ENCODE results near the gene ZPBP2. TPM values are rescaled to one million over a fixed set of nuclear protein-coding genes. Genes with fewer than 3 reads are reported as not detected.

The ZPBP2 gene
- total RNA-seq, 1 experiment from 2014 or later = not detected

- no peak for ATAC-seq
- H3K4me3 Mint-ChIP-seq = no peak overlapping the region
- no peak overlapping the region for H3K27ac Mint-ChIP-seq
- TF ChIP-seq CTCF (IDR thresholded peaks at IDR 0.05) (no peak), RORB (CRISPR knock-in tag; IDR thresholded peaks at IDR 0.05) (no peak), PRDM15 (CRISPR knock-in tag; IDR thresholded peaks at IDR 0.05) (no peak), E2F1 (CRISPR knock-in tag; IDR thresholded peaks at IDR 0.05) (no peak), FOXP1 (CRISPR knock-in tag; IDR thresholded peaks at IDR 0.05; ENCODE audit: borderline replicate concordance) (no peak), ATF2 (CRISPR knock-in tag; IDR thresholded peaks at IDR 0.05; ENCODE audit: borderline replicate concordance, low read depth) (no peak), JAZF1 (CRISPR knock-in tag; IDR thresholded peaks at IDR 0.05) (no peak), SMAD3 (CRISPR knock-in tag; IDR thresholded peaks at IDR 0.05; ENCODE audit: borderline replicate concordance) (no peak), RELA (CRISPR knock-in tag; IDR thresholded peaks at IDR 0.05; ENCODE audit: borderline replicate concordance) (no peak), CDX4 (CRISPR knock-in tag; IDR thresholded peaks at IDR 0.05; ENCODE audit: borderline replicate concordance) (no peak), GABPB1 (CRISPR knock-in tag; IDR thresholded peaks at IDR 0.05) (no peak), ZNF512 (CRISPR knock-in tag; IDR thresholded peaks at IDR 0.05; ENCODE audit: borderline replicate concordance) (no peak), ZNF671 (CRISPR knock-in tag; IDR thresholded peaks at IDR 0.05) (no peak), FOXP4 (CRISPR knock-in tag; IDR thresholded peaks at IDR 0.05) (no peak), HMGA2 (CRISPR knock-in tag; IDR thresholded peaks at IDR 0.05) (no peak), AFF4 (CRISPR knock-in tag; IDR thresholded peaks at IDR 0.05; ENCODE audit: borderline replicate concordance) (no peak), MYBL2 (CRISPR knock-in tag; IDR thresholded peaks at IDR 0.05) (no peak), IRF2 (CRISPR knock-in tag; IDR thresholded peaks at IDR 0.05; ENCODE audit: borderline replicate concordance, low read depth) (no peak)
- DNase-seq (ENCODE audit: low spot score) = no peak
- ChIA-PET CTCF (no interaction called here), POLR2A (interaction anchor here (0.6 kb wide), 1 partner anchor 678 kb away, joined by 3 read pairs; no protein-coding TSS in a partner anchor)
- H3K9me3 Mint-ChIP-seq = peaks cover 44% of the 10 kb centered on the region
- peaks cover 26% of the 10 kb centered on the region for H3K36me3 Mint-ChIP-seq
- no peaks in the 10 kb centered on the region for H3K4me1 Mint-ChIP-seq
- peaks cover 24% of the 10 kb centered on the region for H3K27me3 Mint-ChIP-seq (ENCODE audit: low read depth)
Observed at GRCh38 chr17:39826334-39826733, 41.7 kb upstream of the ZPBP2 start.
